Naive thymus-derived CD4-positive, alpha-beta T cell (primary cell): ENCODE measurements around the gene TAF3. TPM values are rescaled to one million over a fixed set of nuclear protein-coding genes. Genes with fewer than 3 reads are reported as not detected.
"Not testable (repeated sequence)": the region's sequence is repeated elsewhere in the genome, so short reads cannot be mapped to it uniquely, and the experiment has no call there.

ENCODE experiments used
- ATAC-seq: fragments of 150-1000 bp; cut with Tn5 transposase; 2 replicates; pipeline ENCODE4 v1.10.0; 2021; ENCODE audit warnings: mild to moderate bottlenecking, moderate library complexity
- CTCF ChIA-PET: fragments of 350-600 bp; sonication (Branson Sonifier 250); formaldehyde crosslinking; loops from one replicate; lab custom pipeline; 2021; ENCODE audit warnings: antibody characterized with exemption; lab: Charles Lee
- POLR2A ChIA-PET: fragments of 350-600 bp; sonication (Branson Sonifier 250); formaldehyde crosslinking; loops from one replicate; lab custom pipeline; 2021; ENCODE audit warnings: antibody characterized with exemption, inconsistent platforms; lab: Charles Lee
- DNase-seq, 9 donors: peaks; one replicate each; pipeline versions ENCODE4 v3.0.0 to v3.0.0-alpha.2; 2020 to 2022; ENCODE audit warnings: mixed read lengths in 1 of 9
- H3K27ac ChIP-seq: one replicate; pipeline ENCODE4 v1.7.0; 2013; ENCODE audit warnings: mild to moderate bottlenecking, low read depth, low read length, moderate library complexity
- H3K27me3 ChIP-seq, 2 donors: one replicate each; pipeline ENCODE4 v1.7.0; 2013; ENCODE audit warnings: low read length in 2 of 2, mild to moderate bottlenecking in 2 of 2, moderate library complexity in 2 of 2; ENCODE audit not compliant: control insufficient read depth in 2 of 2, insufficient read depth in 2 of 2
- H3K36me3 ChIP-seq, 3 experiments: 1 replicate in 2 of 3; 2 replicates in 1 of 3; pipeline ENCODE4 v1.7.0; 2013; ENCODE audit warnings: low read length in 3 of 3, mild to moderate bottlenecking in 3 of 3, moderate library complexity in 1 of 3; ENCODE audit not compliant: insufficient read depth in 3 of 3, control insufficient read depth in 2 of 3
- H3K4me1 ChIP-seq, 2 donors: one replicate each; pipeline ENCODE4 v1.7.0; 2013; ENCODE audit warnings: low read length in 2 of 2, mild to moderate bottlenecking in 2 of 2, moderate library complexity in 1 of 2; ENCODE audit not compliant: control insufficient read depth in 2 of 2, insufficient read depth in 2 of 2
- H3K4me3 ChIP-seq: 2 replicates; pipeline ENCODE4 v1.7.0; 2013; ENCODE audit warnings: mild to moderate bottlenecking, low read length
- H3K9me3 ChIP-seq, 3 experiments: 1 replicate in 2 of 3; 2 replicates in 1 of 3; pipeline ENCODE4 v1.7.0; 2013; ENCODE audit warnings: low read length in 3 of 3; ENCODE audit not compliant: control insufficient read depth in 2 of 3
- H3K27ac Mint-ChIP-seq, 9 donors: one replicate each; pipeline ENCODE4 v1.8.0; 2020 to 2022; ENCODE audit warnings: mixed read lengths in 9 of 9, mild to moderate bottlenecking in 8 of 9, moderate library complexity in 5 of 9, inconsistent platforms in 2 of 9
- H3K27me3 Mint-ChIP-seq, 5 donors: one replicate each; pipeline ENCODE4 v1.8.0; 2021 to 2022; ENCODE audit warnings: mixed read lengths in 5 of 5, mild to moderate bottlenecking in 1 of 5
- H3K36me3 Mint-ChIP-seq, 5 donors: one replicate each; pipeline ENCODE4 v1.8.0; 2020 to 2022; ENCODE audit warnings: mixed read lengths in 5 of 5, mild to moderate bottlenecking in 3 of 5, inconsistent platforms in 1 of 5
- H3K4me1 Mint-ChIP-seq, 7 donors: one replicate each; pipeline ENCODE4 v1.8.0; 2020 to 2022; ENCODE audit warnings: mixed read lengths in 7 of 7, mild to moderate bottlenecking in 3 of 7, inconsistent platforms in 1 of 7
- H3K4me3 Mint-ChIP-seq, 10 donors: one replicate each; pipeline ENCODE4 v1.8.0; 2020 to 2022; ENCODE audit warnings: mild to moderate bottlenecking in 10 of 10, mixed read lengths in 10 of 10, moderate library complexity in 6 of 10, inconsistent platforms in 2 of 10
- H3K9me3 Mint-ChIP-seq, 11 donors: one replicate each; pipeline ENCODE4 v1.8.0; 2020 to 2022; ENCODE audit warnings: mixed read lengths in 11 of 11, mild to moderate bottlenecking in 4 of 11, inconsistent platforms in 1 of 11, moderate library complexity in 1 of 11
- intact Hi-C, 2 donors: fragments of 100-400 bp; cut with micrococcal nuclease; formaldehyde crosslinking; loops; one replicate each; pipeline ENCODE4 v1.15.1; 2023
- polyA plus RNA-seq, 2 donors: library from polyadenylated mRNA; unstranded; fragments of 300-500 nt; fragmentation: Illumina TruSeq; gene quantifications; one replicate each; pipeline ENCODE4 v1.2.3, GENCODE V29; 2021
- total RNA-seq, 6 experiments: library from RNA in 5 of 6; stranded (reverse) in 5 of 6; gene quantifications; 1 replicate in 5 of 6; 2 replicates in 1 of 6; pipeline ENCODE4 v1.2.3 and lab custom pipeline; 2021 to 2026

Gene TAF3
- total and polyA plus RNA-seq, 7 experiments from 2014 or later: 12.2 to 23.9 (median 18.8) TPM

GRCh38 chr10:7808686-7809267 lies 9.5 kb upstream of the TAF3 start:
- H3K27ac Mint-ChIP-seq: peak overlapping the region in 3 of 9 donors; percentile 3 to 76 (median 7)

GRCh38 chr10:7810443-7810842 lies 7.9 kb upstream of the TAF3 start:
- no peak overlapping the region for H3K4me3 Mint-ChIP-seq
- peaks cover 0 to 11% (median 0%) of the 10 kb centered on the region in 5 donors for H3K27me3 Mint-ChIP-seq
- H3K27ac Mint-ChIP-seq: peak overlapping the region in 4 of 9 donors; percentile 4 to 39 (median 12)
- peaks cover 0 to 5% (median 0%) of the 10 kb centered on the region in 7 donors for H3K4me1 Mint-ChIP-seq
- H3K36me3 Mint-ChIP-seq: peaks cover 0 to 9% (median 5%) of the 10 kb centered on the region in 5 donors
- peaks cover 0 to 18% (median 3%) of the 10 kb centered on the region in 3 experiments for H3K36me3 ChIP-seq
- no peak overlapping the region for H3K27ac ChIP-seq
- intact Hi-C loops: loop anchor here (10.0 kb wide), 2 partner anchors 244 to 524 kb away; partner anchors contain the start of gene GATA3 (in 1 of the 2)
- DNase-seq: no peak
- no peaks in the 10 kb centered on the region for H3K27me3 ChIP-seq
- no peaks in the 10 kb centered on the region for H3K9me3 Mint-ChIP-seq
- H3K9me3 ChIP-seq: no peaks in the 10 kb centered on the region
- ATAC-seq: no peak
- ChIA-PET CTCF (interaction anchor here (0.8 kb wide), 1 partner anchor 13 kb away, joined by 3 read pairs; no protein-coding TSS in a partner anchor), POLR2A (no interaction called here)
- no peaks in the 10 kb centered on the region for H3K4me1 ChIP-seq
- H3K4me3 ChIP-seq: no peak overlapping the region

More at GRCh38 chr10:7808686-7809267, 9.5 kb upstream of the TAF3 start:
- H3K4me1 Mint-ChIP-seq: peaks cover 0 to 5% (median 0%) of the 10 kb centered on the region in 7 donors
- intact Hi-C loops: no loop called here
- Histone ChIP-seq H3K36me3 (peaks cover 10 to 34% (median 16%) of the 10 kb centered on the region in 3 experiments), H3K4me3 (no peak overlapping the region), H3K27me3 (no peaks in the 10 kb centered on the region), H3K4me1 (no peaks in the 10 kb centered on the region), H3K9me3 (no peaks in the 10 kb centered on the region), H3K27ac (no peak overlapping the region)
- no peak for DNase-seq
- H3K27me3 Mint-ChIP-seq: no peaks in the 10 kb centered on the region
- no peak for ATAC-seq
- H3K4me3 Mint-ChIP-seq: no peak overlapping the region
- peaks cover 0 to 23% (median 17%) of the 10 kb centered on the region in 5 donors for H3K36me3 Mint-ChIP-seq
- CTCF ChIA-PET: no interaction called here
- POLR2A ChIA-PET: interaction anchor here (0.6 to 2.5 kb wide), 3 partner anchors 9 to 21 kb away, joined by 3 to 8 read pairs (median 5); partner anchors contain the start of genes ATP5F1C and KIN
- no peaks in the 10 kb centered on the region for H3K9me3 Mint-ChIP-seq

GRCh38 chr10:7811000-7811399 lies 7.3 kb upstream of the TAF3 start:
- intact Hi-C loops: loop anchor here (10.0 kb wide), 2 partner anchors 244 to 524 kb away; partner anchors contain the start of gene GATA3 (in 1 of the 2)
- H3K27me3 Mint-ChIP-seq: peaks cover 0 to 13% (median 0%) of the 10 kb centered on the region in 5 donors
- ChIA-PET CTCF (interaction anchor here (0.7 to 0.8 kb wide), 2 partner anchors 13 to 287 kb away, joined by 3 read pairs; no protein-coding TSS in a partner anchor), POLR2A (no interaction called here)
- H3K27ac Mint-ChIP-seq: peak overlapping the region in 5 of 9 donors; percentile 4 to 55 (median 14)
- no peaks in the 10 kb centered on the region for H3K4me1 ChIP-seq
- H3K27me3 ChIP-seq: no peaks in the 10 kb centered on the region
- no peak for DNase-seq
- H3K4me3 Mint-ChIP-seq: no peak overlapping the region
- H3K36me3 ChIP-seq: peaks cover 0 to 13% (median 3%) of the 10 kb centered on the region in 3 experiments
- no peak overlapping the region for H3K4me3 ChIP-seq
- ATAC-seq: no peak
- H3K9me3 Mint-ChIP-seq: no peaks in the 10 kb centered on the region
- no peaks in the 10 kb centered on the region for H3K9me3 ChIP-seq
- peaks cover 0 to 9% (median 5%) of the 10 kb centered on the region in 5 donors for H3K36me3 Mint-ChIP-seq
- no peak overlapping the region for H3K27ac ChIP-seq
- H3K4me1 Mint-ChIP-seq: peaks cover 0 to 5% (median 0%) of the 10 kb centered on the region in 7 donors

GRCh38 chr10:7811743-7812142 lies 6.6 kb upstream of the TAF3 start:
- H3K27me3 ChIP-seq, POLR2A ChIA-PET, DNase-seq, H3K4me3 Mint-ChIP-seq, H3K36me3 Mint-ChIP-seq, H3K27ac Mint-ChIP-seq, H3K4me3 ChIP-seq, H3K9me3 Mint-ChIP-seq, H3K9me3 ChIP-seq, ATAC-seq, H3K4me1 Mint-ChIP-seq, H3K4me1 ChIP-seq, H3K27ac ChIP-seq, CTCF ChIA-PET: not testable (repeated sequence)
- peaks cover 0 to 21% (median 0%) of the 10 kb centered on the region in 5 donors for H3K27me3 Mint-ChIP-seq
- intact Hi-C loops: loop anchor here (10.0 kb wide), 2 partner anchors 243 to 523 kb away; partner anchors contain the start of gene GATA3 (in 1 of the 2)
- H3K36me3 ChIP-seq: peaks cover 0 to 11% (median 1%) of the 10 kb centered on the region in 3 experiments

GRCh38 chr10:7813481-7813880 lies 4.8 kb upstream of the TAF3 start:
- H3K4me3 ChIP-seq: no peak overlapping the region
- H3K27me3 ChIP-seq: no peaks in the 10 kb centered on the region
- Mint-ChIP-seq H3K27ac (peak overlapping the region in 1 of 9 donors; percentile 38), H3K4me3 (no peak overlapping the region), H3K27me3 (peaks cover 0 to 34% (median 0%) of the 10 kb centered on the region in 5 donors), H3K4me1 (peaks cover 5 to 22% (median 16%) of the 10 kb centered on the region in 7 donors), H3K36me3 (peaks cover 0 to 4% (median 0%) of the 10 kb centered on the region in 5 donors), H3K9me3 (no peaks in the 10 kb centered on the region)
- intact Hi-C loops: loop anchor here (10.0 kb wide), 2 partner anchors 241 to 521 kb away; partner anchors contain the start of gene GATA3 (in 1 of the 2)
- H3K4me1 ChIP-seq: no peaks in the 10 kb centered on the region
- CTCF ChIA-PET: no interaction called here
- POLR2A ChIA-PET: interaction anchor here (0.7 to 0.9 kb wide), 2 partner anchors 22 to 25 kb away, joined by 3 read pairs; partner anchors contain the start of genes ATP5F1C and KIN
- no peaks in the 10 kb centered on the region for H3K9me3 ChIP-seq
- H3K36me3 ChIP-seq: peaks cover 0 to 2% (median 0%) of the 10 kb centered on the region in 3 experiments
- DNase-seq (no peak), ATAC-seq (no peak)
- no peak overlapping the region for H3K27ac ChIP-seq

- no peaks in the 10 kb centered on the region for H3K9me3 ChIP-seq
- peak overlapping the region in 8 of 9 donors; percentile 71 to 96 (median 93) for H3K27ac Mint-ChIP-seq
- CTCF ChIA-PET: interaction anchor here (1.6 kb wide), 1 partner anchor 30 kb away, joined by 4 read pairs; the partner anchor contains the start of genes ATP5F1C and KIN
- H3K27me3 ChIP-seq: no peaks in the 10 kb centered on the region
- H3K4me1 Mint-ChIP-seq: peaks cover 28 to 56% (median 48%) of the 10 kb centered on the region in 7 donors
- POLR2A ChIA-PET: interaction anchor here (0.5 to 6.3 kb wide), 5 partner anchors 8 to 335 kb away, joined by 3 to 70 read pairs (median 8); partner anchors contain the start of genes ATP5F1C and KIN
- H3K36me3 Mint-ChIP-seq: peaks cover 0 to 13% (median 5%) of the 10 kb centered on the region in 5 donors
- peak overlapping the region; percentile 90 for H3K4me3 ChIP-seq
- no peaks in the 10 kb centered on the region for H3K9me3 Mint-ChIP-seq
- no peak for ATAC-seq
- peaks cover 0 to 34% (median 0%) of the 10 kb centered on the region in 5 donors for H3K27me3 Mint-ChIP-seq
- H3K4me1 ChIP-seq: peaks cover 0 to 6% of the 10 kb centered on the region in 2 donors
- H3K27ac ChIP-seq: peak overlapping the region; percentile 75
- intact Hi-C loops: loop anchor here (10.0 kb wide), 2 partner anchors 237 to 517 kb away; partner anchors contain the start of gene GATA3 (in 1 of the 2)
- H3K36me3 ChIP-seq: peaks cover 0 to 12% (median 0%) of the 10 kb centered on the region in 3 experiments
- DNase-seq: no peak
- peak overlapping the region; percentile 92 to 100 (median 97) for H3K4me3 Mint-ChIP-seq
Observed at GRCh38 chr10:7817576-7817975, 729 bp upstream of the TAF3 start.
